Stimulated activated CD4-positive, alpha-beta T cell treated with anti-CD3 and anti-CD28 coated beads, Interleukin-12 subunit alpha, Interleukin-12 subunit beta, amount 100 ng/mL, for 4 hours (primary cell): ENCODE data around the gene FBXO42.

Experiments
- DNase-seq: peaks from one replicate; pipeline ENCODE4 v3.0.0-alpha.2; 2020

Gene FBXO42

DNA sequence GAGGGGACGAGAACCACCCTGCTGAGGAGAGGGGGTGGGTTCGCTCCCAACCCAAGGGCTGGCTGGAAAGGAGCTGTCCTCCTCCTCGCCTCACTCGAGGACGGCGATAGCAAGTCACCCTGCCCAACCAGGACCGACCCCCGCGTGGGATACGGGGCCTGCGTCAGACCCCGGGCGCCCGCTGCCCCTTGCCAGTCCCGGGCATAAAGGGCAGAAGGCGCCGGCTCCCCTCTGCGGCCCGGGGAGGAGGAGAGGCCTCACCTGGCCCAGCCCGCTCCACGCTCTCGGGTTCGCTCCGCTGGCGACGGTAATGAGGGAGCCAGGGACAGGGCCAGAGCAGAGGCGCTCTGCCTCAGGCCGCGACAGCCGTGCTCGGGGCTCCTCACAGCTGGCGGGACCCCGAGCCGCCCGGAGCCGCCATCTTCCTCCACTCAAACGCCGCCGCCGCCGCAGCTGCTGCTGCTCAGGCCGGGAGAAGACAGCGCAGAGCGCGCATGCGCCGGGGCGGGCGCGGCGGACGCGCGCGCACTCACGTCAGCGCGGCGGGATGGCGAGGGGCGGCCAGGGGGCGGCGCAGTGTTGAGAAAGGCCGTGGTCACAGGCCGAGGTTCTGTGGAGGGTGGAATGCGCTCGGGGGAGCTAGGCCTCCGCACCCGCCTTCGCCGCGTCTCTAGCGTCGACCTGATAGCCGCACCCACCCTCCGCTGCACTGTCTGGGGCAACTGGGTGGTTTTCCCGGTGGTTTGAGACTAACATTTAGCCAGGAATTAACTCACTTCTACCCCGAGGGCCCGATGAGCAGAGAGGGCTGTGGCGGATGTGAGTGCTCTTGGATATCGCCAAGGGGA, at the start of gene FBXO42:
FBXO42 (minus strand) TSS at position 487 of the 848 bp plus-strand sequence. CDS start 37,062 bp downstream, outside the sequence.
- DNase-seq, result peak; percentile 88

DNA sequence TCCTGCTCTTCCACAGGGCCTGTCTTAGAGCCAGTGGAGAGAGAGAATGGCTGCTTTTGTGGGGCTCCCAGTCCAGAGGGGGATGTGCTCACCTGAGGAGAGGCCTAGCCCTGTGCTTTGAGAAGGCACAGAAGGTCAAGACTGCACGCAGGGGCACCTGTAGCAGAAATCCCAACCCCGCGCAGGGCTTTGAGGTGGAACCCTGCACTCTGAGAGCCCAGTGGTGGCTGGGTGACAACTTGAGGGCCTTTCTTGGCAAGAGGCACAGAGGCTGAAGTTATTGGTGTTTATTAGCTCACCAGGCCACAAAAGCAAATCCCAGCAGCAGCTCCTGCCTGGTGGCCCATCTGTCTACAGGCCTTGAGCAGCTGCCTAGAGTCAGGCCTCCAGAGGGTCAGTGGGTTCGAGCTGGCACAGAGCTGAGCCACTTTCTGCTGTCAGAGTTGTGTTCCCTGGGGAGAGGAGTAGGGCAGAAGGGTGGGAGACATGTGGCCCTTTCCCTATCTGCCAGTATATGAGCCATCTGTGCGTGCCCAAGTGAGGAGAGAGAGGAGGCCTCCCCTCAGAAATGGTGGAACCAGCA, 46.2 kb upstream of the FBXO42 start:
- DNase-seq, result no peak

DNA sequence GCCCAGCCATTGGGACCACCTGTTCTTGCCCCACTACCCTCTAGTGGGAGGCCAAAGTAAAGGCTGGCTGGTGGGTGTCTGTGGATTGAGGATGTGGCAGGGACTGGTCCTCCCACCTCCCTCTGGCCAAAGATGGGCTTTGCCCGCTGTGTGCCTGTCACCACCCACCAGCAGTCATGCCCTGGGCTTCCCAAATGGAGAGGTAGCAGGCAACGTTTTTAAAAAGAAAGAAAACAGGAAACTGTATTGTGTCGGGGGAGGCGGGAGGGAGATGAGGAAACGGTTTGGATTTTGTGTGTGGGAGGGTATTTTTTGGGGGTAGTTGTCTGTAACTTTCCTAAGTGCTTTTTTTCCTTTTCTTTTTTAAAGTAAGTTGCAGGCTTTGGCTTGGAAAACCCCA, 44.8 kb upstream of the FBXO42 start:
- no peak for DNase-seq

DNA sequence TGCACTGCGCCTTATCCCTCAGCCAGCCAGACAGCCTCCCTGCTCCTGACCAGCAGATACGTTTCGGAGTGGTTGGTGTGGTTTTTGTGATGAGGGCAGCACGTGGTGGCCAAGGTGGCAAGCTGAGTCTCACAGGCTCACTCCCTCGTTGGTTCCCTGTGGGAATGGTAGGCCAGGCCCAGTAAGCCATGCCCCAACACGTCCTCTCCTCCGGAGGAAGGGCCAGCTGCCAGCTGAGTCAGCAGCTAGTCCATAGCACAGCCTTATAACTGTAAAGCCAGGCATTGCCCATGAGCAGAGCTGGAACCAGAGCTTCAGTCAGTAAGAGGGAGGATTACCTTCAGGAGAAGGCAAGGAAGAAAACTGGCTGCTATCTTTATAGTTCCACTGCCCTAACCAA, 44.3 kb upstream of the FBXO42 start:
- no peak for DNase-seq

- DNase-seq, result no peak
Measured at GRCh38 chr1:16394977-16395376, 42.7 kb upstream of the FBXO42 start.

GRCh38 chr1:16393570-16394521, 41.6 kb upstream of the FBXO42 start:
- DNase-seq, result no peak

DNA sequence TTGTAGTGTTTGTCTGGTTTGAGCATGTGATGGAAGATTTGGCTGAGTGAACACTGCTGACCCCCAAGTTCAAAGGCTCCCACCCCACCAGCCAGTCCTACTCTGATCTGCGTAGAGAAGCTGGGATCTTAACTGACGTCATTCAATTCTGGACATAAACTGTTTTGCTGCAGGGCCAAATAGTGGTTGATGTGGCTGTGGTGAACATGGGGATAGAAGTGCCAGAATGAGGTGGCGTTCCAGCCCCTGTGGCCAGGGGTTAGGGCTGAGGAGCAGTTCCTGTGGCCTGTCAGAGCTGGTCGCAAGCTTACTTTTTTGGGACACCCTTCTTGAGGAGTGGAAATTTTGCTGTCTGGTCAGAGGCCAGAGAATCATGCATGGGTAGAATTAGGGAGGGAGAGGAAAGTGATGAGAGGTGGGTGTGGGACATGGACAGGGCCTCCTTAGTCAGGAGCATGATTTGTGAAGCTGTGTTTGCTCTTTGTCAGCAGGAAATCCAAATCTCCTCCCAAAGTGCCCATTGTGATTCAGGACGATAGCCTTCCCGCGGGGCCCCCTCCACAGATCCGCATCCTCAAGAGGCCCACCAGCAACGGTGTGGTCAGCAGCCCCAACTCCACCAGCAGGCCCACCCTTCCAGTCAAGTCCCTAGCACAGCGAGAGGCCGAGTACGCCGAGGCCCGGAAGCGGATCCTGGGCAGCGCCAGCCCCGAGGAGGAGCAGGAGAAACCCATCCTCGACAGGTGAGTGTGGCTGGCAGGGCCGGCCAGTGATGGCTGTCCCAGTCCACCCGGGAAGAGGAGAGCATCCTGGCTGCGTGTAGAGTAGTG, 40.7 kb upstream of the FBXO42 start:
- no peak for DNase-seq

DNA sequence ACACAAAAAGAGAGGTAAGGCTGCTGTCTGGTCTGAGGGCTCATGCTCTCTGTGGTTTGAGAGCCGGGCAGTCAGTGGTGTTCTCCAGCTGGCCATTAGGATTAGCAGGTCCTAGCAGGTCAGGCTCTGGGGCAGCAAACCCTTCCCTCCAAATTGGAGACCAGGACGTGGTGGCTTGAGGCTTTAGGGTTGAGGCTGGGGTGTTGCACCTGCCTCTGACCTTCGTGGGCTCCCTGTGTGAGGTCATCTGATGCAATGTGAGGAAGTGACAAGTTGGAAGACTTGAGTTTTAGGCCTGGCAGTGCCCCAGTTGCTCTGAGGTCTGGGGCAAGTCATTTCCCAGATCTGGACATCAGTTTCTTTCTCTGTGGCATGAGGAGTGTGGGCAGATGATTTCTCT, 39.1 kb upstream of the FBXO42 start:
- no peak for DNase-seq

DNA sequence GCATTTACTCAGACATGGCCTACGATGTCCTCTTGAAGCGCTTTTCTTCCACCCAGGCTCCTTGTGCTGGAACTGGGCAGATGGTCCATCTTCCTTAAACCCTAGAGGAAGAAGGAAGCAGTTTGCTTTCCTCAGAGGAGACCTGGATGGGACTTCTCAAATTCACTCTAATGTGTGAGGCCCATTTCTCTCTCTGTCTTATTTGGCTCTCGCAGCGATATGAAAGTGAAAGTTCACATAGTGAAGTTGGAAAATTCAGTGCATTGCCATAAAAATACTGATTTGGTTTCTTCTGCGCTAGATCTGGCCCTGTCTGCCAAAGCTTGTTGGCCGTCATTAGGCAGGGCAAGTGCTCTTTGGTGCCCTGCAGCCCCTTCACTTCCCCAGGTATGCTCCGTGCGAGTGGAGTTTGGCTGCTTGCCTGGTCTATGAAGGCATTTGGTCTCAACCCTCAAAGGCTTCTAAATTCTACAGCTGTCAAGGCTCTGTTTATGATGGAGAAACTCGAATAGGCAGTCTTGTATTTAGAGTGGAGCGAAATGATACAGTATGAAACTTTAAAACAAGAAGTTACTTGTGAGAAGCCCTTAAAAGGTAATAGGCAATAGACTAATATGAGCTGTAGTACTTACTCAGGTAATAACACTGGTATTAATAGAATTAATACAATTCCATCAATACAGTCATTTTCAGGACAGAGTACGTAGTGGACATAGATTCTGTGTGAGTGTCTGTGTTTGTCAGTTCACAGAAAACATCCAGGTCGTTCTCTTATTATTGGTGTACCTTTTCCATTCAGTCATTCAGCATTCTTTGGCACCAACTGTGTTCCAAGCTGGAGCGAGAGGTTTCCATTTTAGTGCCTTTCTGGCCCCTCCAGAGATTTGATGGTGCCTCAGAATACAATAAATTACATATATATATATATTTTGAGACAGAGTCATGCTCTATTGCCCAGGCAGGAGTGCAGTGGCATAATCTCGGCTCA, 35.2 kb upstream of the FBXO42 start:
- no peak for DNase-seq

DNA sequence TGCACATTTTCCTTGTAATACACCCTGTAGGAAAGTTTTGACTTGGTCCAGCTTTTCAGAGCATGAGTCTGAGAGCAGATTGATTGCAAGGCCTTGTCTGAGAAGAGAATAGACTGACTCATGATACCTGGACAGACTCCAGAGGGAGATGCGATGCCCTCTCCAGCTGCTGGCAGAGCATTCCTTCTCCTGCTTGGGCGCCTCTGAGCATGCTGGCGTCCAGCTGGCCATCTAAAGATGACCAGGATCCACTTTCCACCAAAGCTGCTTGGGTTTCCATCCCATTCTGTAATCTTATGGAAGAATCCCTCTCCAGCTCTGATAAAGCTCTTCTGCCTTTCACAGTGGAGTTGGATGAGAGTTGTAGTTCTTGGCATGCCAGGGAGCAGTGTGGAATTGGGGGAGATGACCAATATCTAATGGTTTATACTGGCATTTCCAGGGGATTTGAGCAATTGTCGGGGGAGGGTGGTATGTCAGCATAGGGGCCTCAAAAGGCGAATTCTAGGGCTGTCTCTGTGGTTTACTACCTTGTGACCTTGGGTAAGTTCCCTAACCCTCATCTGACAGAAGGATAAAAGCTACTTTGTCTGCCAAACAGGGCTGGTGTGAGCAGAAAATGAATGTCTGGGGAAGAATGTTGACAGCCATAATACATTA, 34.3 kb upstream of the FBXO42 start:
- DNase-seq, result no peak

- no peak for DNase-seq
Measured at GRCh38 chr1:16385659-16386453, 33.6 kb upstream of the FBXO42 start.

GRCh38 chr1:16383888-16384287, 31.6 kb upstream of the FBXO42 start:
- no peak for DNase-seq

DNA sequence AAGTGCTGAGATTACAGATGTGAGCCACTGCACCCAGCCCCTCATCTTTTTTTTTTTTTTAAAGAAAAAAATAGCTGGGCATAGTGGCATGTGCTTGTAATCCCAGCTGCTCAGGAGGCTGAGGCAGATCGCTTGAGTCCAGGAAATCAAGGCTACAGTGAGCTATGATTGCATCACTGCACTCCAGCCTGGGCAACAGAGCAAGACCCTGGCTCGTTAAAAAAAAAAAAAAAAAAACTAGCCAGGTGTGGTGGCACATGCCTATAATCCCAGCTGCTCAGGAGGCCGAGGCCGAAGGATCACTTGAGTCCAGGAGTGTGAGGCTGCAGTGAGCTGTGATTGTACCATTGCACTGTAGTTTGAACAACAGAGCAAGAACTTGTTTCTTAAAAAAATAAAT, 28.6 kb upstream of the FBXO42 start:
- DNase-seq, result no peak

DNA sequence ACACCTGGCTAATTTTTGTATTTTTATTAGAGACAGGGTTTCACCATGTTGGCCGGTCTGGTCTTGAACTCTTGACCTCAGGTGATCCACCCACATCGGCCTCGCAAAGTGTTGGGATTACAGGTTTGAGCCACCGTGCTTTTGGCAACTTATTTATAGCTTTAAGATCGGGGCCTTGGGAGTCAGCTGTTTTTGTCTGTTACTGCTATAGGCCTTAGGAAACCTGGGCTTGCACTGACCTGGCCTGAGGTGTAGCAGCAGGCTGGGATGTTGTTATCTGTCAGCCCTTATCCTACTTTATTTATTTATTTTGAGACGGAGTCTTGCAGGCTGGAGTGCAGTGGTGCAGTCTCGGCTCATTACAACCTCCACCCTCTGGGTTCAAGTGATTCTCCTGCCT, 26.2 kb upstream of the FBXO42 start:
- DNase-seq, result no peak

DNA sequence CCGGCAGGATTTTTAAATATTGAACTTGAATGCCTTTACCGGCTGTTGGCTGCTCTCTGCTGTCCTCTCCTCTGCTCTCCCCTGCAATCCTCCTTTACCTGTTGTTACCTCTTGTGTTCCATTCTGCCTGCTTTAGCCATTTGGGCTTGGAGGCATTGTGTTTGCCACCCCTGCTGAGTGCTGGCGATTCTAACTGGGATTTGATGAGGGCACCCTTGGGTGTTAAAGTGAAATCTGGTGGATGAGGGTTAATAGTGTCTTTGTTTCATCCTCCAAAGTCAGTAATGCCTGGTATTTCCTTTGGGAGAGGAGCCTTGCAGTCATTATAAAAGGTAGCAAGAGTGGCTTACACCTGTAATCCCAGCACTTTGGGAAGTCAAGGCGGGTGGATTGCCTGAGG, 24.7 kb upstream of the FBXO42 start:
- DNase-seq, result no peak

DNA sequence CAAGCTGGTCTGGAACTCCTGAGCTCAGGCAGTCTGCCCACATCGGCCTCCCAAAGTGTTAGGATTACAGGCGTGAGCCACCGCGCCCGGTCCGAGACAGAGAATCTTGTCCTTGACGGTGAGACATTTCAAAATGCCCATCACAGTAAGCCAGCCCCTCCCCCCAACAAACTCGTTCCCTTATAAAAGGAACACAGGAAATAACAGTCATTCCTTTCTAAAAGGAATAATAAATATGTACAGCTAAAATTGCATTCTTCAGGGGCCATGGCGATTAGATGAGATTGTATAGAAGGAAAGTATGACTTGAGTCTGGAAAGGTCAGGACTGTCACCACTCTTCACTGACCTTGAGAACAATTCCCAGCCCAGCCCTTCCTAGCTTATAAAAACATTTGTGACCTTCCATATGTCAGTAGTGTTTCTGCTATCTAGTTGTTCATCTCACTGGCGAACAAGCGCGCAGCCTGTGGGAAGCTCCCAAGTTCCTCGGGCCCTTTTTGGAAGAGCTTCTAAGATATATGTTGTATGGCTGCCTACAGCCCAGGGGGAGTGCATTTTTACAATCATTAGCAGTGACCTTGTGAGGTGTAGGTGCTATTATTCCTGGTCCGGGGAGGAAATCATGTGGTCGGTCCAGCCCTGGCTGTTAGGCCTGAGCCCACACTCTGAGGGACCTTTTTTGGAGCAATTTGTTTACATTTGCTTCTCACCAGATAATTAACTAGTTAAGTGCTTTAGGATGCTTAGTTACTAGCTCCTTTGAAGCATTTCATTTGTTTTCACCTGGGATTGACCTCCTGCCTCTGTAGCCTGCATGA, 23.5 kb upstream of the FBXO42 start:
- no peak for DNase-seq

- no peak for DNase-seq
Measured at GRCh38 chr1:16374266-16374665, 22.0 kb upstream of the FBXO42 start.

DNA sequence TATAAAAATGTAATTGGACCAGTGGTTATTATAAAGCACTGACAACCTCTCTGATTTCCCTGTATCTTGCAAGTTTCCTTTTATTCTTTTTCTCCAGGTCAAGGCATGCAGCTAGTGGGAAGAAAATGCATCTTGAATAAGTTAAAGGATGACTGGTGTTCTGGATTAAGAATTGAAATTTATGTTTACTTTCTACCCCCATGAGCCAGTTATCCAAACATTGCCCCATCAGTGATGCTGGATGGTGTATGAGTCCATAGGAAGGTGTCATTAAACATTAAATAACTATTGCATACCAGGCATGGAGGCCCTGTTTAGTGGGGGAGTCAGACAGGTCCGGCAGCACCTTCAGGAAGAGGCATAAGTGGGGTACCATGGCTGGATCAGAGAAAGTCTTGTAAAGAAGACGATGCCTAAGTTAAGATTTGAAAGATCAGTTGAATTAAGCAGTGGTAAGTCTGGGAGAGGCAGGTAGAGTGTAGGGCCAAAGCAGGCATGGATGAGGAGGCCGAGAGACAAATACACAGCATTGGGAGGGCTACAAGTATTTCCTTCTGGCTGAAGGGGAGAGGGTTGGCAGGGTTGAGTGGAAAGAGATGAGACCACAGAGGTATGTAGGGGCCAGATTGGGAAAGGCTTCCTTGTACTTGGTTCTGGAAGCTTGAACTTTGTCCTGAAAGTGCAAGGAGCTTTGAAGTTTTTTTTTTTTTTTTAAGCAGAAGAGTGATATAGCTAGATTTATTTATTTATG, 20.4 kb upstream of the FBXO42 start:
- no peak for DNase-seq
